ENCODE measurements around the gene MAU2.
"Not testable (repeated sequence)": the region's sequence is repeated elsewhere in the genome, so short reads cannot be mapped to it uniquely, and the experiment has no call there.

MAU2 gene

DNA sequence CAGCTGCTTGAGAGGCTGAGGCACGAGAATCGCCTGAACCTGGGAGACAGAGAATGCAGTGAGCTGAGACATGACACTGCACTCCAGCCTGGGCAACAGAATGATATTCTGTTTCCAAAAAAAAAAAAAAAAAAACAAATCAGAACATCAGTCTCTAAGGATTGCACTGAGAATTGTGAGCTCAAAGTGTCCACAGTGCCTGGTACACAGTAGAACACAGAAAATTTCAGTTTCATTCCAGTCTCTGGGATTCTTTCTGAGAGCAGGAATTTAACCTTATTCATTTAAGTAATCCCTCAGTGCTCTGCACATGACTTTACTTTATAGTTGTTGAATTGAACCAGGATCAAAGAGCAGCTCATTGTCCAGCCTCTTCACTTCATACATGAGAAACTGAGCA is 58.9 kb downstream of the MAU2 start:
- H3K4me3 ChIP-seq (ENCODE audit: low read length): no peak overlapping the region
- no peaks in the 10 kb centered on the region for H3K9me3 ChIP-seq (ENCODE audit: control insufficient read depth, low read length)
- H3K27me3 ChIP-seq (ENCODE audit: control insufficient read depth, insufficient read depth, low read length): no peaks in the 10 kb centered on the region
- H3K4me1 ChIP-seq (ENCODE audit: control insufficient read depth, insufficient read depth, low read length): peaks cover 46% of the 10 kb centered on the region
- no peak overlapping the region for H3K9ac ChIP-seq (ENCODE audit: low read length)
- H3K36me3 ChIP-seq (ENCODE audit: control insufficient read depth, insufficient read depth, low read length): no peaks in the 10 kb centered on the region

DNA sequence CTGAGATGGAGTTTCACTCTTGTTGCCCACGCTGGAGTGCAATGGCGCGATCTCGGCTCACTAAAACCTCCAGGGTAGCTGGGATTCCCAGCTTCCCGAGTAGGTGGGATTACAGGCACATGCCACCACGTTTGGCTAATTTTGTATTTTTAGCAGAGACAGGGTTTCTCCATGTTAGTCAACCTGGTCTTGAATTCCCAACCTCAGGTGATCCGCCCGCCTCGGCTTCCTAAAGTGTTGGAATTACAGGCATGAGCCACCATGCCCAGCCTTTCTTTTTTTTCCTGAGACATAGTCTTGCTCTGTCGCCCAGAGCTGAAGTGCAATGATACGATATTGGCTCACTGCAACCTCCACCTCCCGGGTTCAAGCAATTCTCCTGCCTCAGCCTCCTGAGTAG is 59.7 kb downstream of the MAU2 start:
- peaks cover 43% of the 10 kb centered on the region for H3K4me1 ChIP-seq (ENCODE audit: control insufficient read depth, insufficient read depth, low read length)
- not testable (repeated sequence) for H3K27me3 ChIP-seq (ENCODE audit: control insufficient read depth, insufficient read depth, low read length)

DNA sequence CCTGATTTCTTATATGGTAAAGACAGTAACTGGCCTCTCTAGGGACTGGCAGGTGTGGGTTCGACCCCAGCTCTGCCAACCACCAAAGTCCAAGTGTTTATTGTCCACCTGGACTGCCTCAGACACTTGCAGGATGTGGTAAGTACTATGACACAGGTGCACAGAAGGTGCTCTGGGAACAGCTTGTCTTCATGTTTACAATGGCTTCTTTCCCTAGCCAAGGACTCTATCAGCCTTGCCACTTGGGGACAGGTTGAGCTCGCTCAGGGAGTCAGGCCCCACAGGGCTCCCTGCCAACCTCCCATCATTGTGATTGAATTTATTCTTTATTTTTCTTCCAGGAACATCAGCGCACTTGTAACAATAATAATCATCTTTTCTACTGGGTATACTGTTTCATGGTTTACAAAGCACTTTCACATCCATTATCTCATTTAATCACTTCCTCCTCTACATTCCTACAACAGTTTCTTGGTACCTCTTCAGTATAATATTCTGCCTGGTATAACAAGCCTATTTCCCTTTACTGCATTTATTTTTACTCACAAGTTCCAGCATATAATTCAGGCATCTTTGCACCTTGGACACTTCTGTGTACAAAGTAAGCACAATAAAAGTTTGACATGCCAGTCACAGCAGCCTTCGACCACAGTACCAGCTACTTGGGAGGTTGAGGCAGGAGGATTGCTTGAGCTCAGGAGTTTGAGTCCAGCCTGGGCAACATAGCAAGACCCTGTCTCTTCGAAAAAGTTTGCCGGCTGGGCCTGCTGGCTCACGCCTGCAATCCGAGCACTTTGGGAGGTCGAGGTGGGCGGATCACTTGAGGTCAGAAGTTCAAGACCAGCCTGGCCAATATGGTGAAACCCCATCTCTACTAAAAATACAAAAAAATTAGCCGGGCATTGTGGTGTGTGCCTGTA is 60.6 kb downstream of the MAU2 start:
- H3K27me3 ChIP-seq (ENCODE audit: control insufficient read depth, insufficient read depth, low read length): no peaks in the 10 kb centered on the region
- H3K9ac ChIP-seq (ENCODE audit: low read length): no peak overlapping the region
- H3K4me3 ChIP-seq (ENCODE audit: low read length): no peak overlapping the region
- H3K36me3 ChIP-seq (ENCODE audit: control insufficient read depth, insufficient read depth, low read length): no peaks in the 10 kb centered on the region
- H3K4me1 ChIP-seq (ENCODE audit: control insufficient read depth, insufficient read depth, low read length): peaks cover 44% of the 10 kb centered on the region
- no peaks in the 10 kb centered on the region for H3K9me3 ChIP-seq (ENCODE audit: control insufficient read depth, low read length)

More for the DNA sequence above, 59.7 kb downstream of the MAU2 start:
- not testable (repeated sequence) for H3K4me3 ChIP-seq (ENCODE audit: low read length); H3K36me3 ChIP-seq (ENCODE audit: control insufficient read depth, insufficient read depth, low read length); H3K9ac ChIP-seq (ENCODE audit: low read length); H3K9me3 ChIP-seq (ENCODE audit: control insufficient read depth, low read length)

DNA sequence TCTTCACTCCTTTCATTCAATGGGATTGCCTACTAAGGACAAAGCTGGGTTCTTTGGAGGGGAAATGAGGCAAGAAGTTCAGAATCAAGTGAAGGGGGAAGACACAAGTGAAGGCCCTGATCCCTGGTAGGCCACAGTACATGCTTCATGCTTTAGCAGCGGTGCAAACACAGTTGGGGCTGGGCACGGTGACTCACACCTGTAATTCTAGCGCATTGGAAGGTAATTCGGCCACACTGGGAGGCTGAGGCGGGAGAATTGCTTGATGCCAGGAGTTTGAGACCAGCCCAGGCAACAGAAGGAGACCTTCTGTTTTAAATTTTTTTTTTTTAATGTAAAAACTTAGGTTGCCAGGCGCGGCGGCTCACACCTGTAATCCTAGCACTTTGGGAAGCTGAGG is 61.5 kb downstream of the MAU2 start:
- peaks cover 50% of the 10 kb centered on the region for H3K4me1 ChIP-seq (ENCODE audit: control insufficient read depth, insufficient read depth, low read length)

DNA sequence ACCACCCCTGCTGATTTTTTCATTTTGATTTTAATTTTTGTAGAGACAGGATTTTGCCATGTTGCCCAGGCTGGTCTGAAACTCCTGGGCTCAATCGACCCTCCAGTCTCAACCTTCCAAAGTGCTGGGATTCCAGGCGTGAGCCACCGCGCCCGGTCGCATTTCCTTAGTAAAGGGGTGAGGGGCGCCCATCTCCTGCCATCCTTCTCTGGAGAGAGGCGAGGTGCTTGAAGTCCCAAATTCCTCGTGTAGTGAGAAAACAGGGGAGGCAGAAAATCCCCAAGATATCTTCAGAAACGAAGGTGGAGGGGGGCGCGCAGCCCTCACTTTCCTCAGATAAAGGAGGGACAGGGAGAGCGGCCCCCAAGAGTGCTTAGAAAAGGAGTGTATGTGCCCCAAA is 63.9 kb downstream of the MAU2 start:
- peak overlapping the region; percentile 86 for H3K9ac ChIP-seq (ENCODE audit: low read length)
- H3K27me3 ChIP-seq (ENCODE audit: control insufficient read depth, insufficient read depth, low read length): no peaks in the 10 kb centered on the region
- H3K36me3 ChIP-seq (ENCODE audit: control insufficient read depth, insufficient read depth, low read length): no peaks in the 10 kb centered on the region
- H3K4me3 ChIP-seq (ENCODE audit: low read length): peak overlapping the region; percentile 56
- peaks cover 50% of the 10 kb centered on the region for H3K4me1 ChIP-seq (ENCODE audit: control insufficient read depth, insufficient read depth, low read length)
- H3K9me3 ChIP-seq (ENCODE audit: control insufficient read depth, low read length): no peaks in the 10 kb centered on the region

More for the DNA sequence above, 61.5 kb downstream of the MAU2 start:
- H3K4me3 ChIP-seq (ENCODE audit: low read length): no peak overlapping the region
- no peaks in the 10 kb centered on the region for H3K36me3 ChIP-seq (ENCODE audit: control insufficient read depth, insufficient read depth, low read length)
- no peaks in the 10 kb centered on the region for H3K27me3 ChIP-seq (ENCODE audit: control insufficient read depth, insufficient read depth, low read length)
- no peaks in the 10 kb centered on the region for H3K9me3 ChIP-seq (ENCODE audit: control insufficient read depth, low read length)
- H3K9ac ChIP-seq (ENCODE audit: low read length): no peak overlapping the region

DNA sequence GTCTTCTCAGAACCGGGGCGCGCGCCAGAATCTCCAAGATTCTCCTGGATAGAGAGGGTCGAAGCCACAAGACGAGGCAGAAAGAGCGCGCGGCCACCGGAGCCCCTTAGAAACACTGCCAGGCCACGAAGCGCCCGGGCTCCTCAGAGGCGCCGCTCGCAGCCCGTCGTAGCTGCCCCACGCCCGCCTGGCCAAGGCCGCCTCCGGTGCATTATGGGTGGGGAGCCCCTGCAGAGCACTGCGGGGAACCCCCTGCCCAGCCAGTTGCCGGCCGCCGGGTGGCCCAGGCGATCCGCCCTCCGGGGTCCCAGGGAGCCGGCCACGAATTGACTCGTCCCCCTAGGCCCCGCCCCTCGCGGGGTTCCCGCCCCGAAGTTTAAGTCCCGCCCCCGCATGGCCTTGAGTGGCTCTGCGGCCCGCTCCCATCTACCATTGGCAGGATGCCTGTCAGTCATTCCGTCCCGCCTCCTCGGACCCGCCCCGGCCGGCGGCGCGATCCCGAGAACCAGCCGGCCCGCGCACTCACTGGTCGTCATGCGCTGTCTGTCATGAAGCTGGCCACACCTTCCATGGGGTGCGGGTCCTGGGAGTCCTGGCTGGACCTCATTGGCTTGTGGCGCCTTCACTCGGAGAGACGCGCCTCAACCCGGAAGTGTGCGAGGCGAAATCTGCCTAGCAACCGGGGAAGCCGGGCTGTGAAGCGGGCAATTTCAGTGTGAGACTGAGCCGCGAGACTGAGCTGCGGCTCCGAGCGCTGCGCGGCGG is 64.7 kb downstream of the MAU2 start:
- H3K4me1 ChIP-seq (ENCODE audit: control insufficient read depth, insufficient read depth, low read length): peaks cover 50% of the 10 kb centered on the region
- peak overlapping the region; percentile 56 for H3K4me3 ChIP-seq (ENCODE audit: low read length)
- peak overlapping the region; percentile 86 for H3K9ac ChIP-seq (ENCODE audit: low read length)
- H3K9me3 ChIP-seq (ENCODE audit: control insufficient read depth, low read length): no peaks in the 10 kb centered on the region
- H3K36me3 ChIP-seq (ENCODE audit: control insufficient read depth, insufficient read depth, low read length): no peaks in the 10 kb centered on the region
- no peaks in the 10 kb centered on the region for H3K27me3 ChIP-seq (ENCODE audit: control insufficient read depth, insufficient read depth, low read length)

DNA sequence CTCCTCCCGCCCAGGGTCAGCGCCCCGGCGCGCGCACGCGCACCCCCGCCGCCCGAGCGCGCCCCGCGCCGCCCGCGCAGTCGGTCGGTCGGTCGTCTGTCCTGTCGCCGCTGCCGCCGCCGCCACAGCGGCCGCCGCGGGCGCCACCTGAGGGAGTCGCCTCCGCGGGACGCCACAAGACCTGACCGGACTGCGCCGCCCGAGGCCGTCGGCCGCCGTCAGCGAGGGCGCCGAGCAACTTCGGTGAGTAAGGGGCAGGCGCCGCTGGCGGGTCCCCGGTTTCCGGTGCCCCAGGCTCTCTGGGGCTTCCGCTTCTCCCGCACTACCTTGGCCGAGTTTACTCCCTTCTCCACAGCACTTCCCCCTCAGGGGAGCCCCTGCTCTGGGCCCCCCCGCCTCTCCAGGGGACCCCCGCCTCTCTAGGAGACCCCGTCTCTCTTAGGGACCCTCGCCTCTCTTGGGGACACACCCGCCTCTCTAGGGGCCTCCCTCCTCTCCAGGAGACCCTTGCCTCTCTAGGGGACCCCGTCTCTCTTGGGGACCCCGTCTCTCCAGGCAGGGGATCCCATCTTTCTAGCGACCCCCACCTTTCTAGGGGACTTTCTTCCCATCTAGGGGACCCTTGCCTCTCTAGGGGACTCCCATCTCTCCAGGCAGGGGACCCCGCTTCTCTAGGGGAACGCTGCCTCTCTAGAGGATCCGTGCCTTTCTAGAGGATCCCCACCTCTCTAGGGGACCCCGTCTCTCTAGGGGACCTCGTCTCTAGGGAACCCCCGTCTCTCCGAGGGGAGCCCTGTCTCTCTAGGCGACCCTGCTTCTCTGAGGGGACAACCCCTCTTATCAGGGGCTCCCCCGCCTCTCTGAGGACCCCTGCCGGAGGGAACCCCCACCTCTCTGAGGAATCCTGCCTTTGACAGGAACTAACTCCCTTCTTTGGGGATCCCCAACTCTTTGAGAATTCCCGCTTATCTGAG is 65.6 kb downstream of the MAU2 start:
- Histone ChIP-seq H3K9me3 (ENCODE audit: control insufficient read depth, low read length) (no peaks in the 10 kb centered on the region), H3K9ac (ENCODE audit: low read length) (peak overlapping the region; percentile 99), H3K36me3 (ENCODE audit: control insufficient read depth, insufficient read depth, low read length) (no peaks in the 10 kb centered on the region), H3K4me3 (ENCODE audit: low read length) (peak overlapping the region; percentile 95), H3K4me1 (ENCODE audit: control insufficient read depth, insufficient read depth, low read length) (peaks cover 42% of the 10 kb centered on the region), H3K27me3 (ENCODE audit: control insufficient read depth, insufficient read depth, low read length) (no peaks in the 10 kb centered on the region)

DNA sequence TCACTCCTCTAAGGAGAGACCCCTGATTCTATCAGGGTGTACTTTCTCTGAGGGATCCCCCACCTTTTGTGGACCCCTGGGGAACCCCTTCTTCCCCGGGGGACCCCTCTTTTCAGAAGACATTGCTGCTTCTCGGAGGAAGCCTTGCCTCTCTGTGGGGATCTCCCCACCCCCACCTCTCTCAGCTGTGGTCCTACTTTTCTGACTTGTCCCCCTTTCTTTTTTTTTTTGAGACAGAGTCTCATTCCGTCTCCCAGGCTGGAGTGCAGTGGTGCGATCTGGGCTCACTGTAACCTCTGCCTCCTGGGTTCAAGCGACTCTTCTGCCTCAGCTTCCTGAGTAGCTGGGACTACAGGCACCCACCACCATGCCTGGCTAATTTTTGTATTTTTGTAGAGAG is 66.5 kb downstream of the MAU2 start:
- Histone ChIP-seq H3K4me1 (ENCODE audit: control insufficient read depth, insufficient read depth, low read length) (peaks cover 41% of the 10 kb centered on the region), H3K9ac (ENCODE audit: low read length) (peak overlapping the region; percentile 99), H3K4me3 (ENCODE audit: low read length) (peak overlapping the region; percentile 95), H3K9me3 (ENCODE audit: control insufficient read depth, low read length) (no peaks in the 10 kb centered on the region), H3K36me3 (ENCODE audit: control insufficient read depth, insufficient read depth, low read length) (no peaks in the 10 kb centered on the region), H3K27me3 (ENCODE audit: control insufficient read depth, insufficient read depth, low read length) (no peaks in the 10 kb centered on the region)

DNA sequence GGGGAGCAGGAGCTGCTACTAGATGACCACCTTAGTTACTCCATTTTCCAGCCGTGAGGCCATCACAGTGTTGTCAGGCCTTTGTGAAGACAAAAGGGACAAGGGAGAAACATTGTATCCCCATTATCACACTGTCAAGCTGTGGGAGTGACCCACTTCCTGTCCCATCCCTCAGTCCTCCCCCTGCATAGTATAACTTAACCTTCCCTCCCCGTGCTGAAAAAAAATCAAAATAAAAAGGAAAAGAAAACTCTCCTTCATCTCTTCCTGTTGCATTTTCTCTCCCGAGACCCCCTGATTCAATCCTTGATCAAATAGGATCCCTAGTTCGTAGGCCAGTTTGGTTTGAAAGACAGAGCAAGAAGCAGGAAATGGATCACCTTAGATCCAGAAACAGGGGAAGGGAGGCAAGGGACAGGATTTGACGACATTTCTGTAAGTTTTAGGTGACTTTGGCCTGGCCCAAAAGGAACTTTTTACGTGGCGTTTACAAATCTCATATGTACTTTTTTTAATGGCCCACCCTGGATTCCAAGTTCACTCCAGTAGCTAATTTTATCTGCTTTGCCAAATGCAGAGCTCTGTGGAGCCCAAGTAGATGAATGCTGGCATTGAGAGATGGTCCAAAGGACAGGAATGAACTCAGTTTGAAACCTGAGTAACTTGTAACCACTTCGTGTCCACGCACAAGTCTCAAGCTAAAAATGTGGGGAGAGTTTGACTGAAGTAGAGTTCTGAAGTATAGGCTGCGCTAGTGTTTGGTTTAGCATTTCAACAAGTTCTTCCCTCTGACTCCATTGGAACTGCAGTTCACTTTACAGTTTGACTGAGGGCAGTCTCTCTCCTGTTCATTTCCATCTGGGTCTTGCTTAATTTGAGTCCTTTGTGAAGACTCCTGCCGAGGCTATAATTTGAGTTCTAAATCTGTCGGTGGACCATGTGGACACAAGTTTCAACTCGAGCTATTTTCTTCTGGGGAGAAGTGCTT is 68.2 kb downstream of the MAU2 start:
- Histone ChIP-seq H3K9ac (ENCODE audit: low read length) (peak overlapping the region; percentile 55), H3K4me3 (ENCODE audit: low read length) (no peak overlapping the region), H3K36me3 (ENCODE audit: control insufficient read depth, insufficient read depth, low read length) (no peaks in the 10 kb centered on the region), H3K27me3 (ENCODE audit: control insufficient read depth, insufficient read depth, low read length) (no peaks in the 10 kb centered on the region), H3K4me1 (ENCODE audit: control insufficient read depth, insufficient read depth, low read length) (peaks cover 39% of the 10 kb centered on the region), H3K9me3 (ENCODE audit: control insufficient read depth, low read length) (no peaks in the 10 kb centered on the region)

DNA sequence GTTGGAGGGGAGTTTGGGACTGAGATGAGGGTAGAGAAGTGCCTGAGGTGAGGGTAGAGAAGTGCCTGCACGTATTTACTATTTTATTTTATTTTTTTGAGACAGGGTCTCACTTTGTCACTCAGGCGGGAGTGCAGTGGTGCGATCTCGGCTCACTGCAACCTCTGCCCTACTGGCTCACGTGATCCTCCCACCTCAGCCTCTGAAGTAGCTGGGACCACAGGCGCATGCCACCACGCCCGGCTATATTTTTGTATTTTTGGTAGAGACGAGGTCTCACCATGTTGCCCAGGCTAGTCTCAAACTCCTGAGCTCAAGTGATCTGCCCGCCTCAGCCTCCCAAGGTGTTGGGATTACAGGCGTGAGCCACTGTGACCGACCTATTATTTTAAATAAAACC is 69.1 kb downstream of the MAU2 start:
- H3K4me3 ChIP-seq (ENCODE audit: low read length); H3K27me3 ChIP-seq (ENCODE audit: control insufficient read depth, insufficient read depth, low read length); H3K9me3 ChIP-seq (ENCODE audit: control insufficient read depth, low read length); H3K36me3 ChIP-seq (ENCODE audit: control insufficient read depth, insufficient read depth, low read length); H3K9ac ChIP-seq (ENCODE audit: low read length): not testable (repeated sequence)
- peaks cover 33% of the 10 kb centered on the region for H3K4me1 ChIP-seq (ENCODE audit: control insufficient read depth, insufficient read depth, low read length)

DNA sequence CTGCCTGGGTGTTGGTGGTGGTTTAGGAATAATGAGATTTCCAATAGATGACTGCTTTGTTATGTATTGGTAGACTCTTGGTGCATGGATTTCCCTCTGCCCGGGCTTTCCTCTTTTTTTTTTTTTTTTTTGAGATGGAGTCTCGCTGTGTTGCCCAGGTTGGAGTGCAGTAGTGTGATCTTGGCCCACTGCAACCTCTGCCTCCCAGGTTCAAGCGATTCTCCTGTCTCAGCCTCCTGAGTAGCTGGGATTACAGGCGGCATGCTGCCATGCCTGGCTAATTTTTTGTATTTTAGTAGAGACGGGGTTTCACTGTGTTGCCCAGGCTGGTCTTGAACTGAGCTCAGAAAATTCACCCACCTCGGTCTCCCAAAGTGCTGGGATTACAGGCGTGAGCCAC is 73.7 kb downstream of the MAU2 start:
- not testable (repeated sequence) for H3K36me3 ChIP-seq (ENCODE audit: control insufficient read depth, insufficient read depth, low read length); H3K4me1 ChIP-seq (ENCODE audit: control insufficient read depth, insufficient read depth, low read length); H3K4me3 ChIP-seq (ENCODE audit: low read length); H3K27me3 ChIP-seq (ENCODE audit: control insufficient read depth, insufficient read depth, low read length); H3K9ac ChIP-seq (ENCODE audit: low read length); H3K9me3 ChIP-seq (ENCODE audit: control insufficient read depth, low read length)

All from mucosa of stomach (tissue), 1 donor.